Measurements from ENCODE around the gene VGLL1. TPM values are rescaled to one million over a fixed set of nuclear protein-coding genes. Genes with fewer than 3 reads are reported as not detected.

The VGLL1 gene
- total and polyA plus RNA-seq, 4 donors = not detected

- Histone ChIP-seq H3K9me3 (ENCODE audit: control insufficient read depth, low read length) (no peaks in the 10 kb centered on the region), H3K4me1 (ENCODE audit: control insufficient read depth in 1 of 2, insufficient read depth in 2 of 2, low read length in 2 of 2) (no peaks in the 10 kb centered on the region), H3K4me3 (ENCODE audit: low read length in 2 of 2) (no peak overlapping the region), H3K36me3 (ENCODE audit: control insufficient read depth in 1 of 2, insufficient read depth in 2 of 2, low read length in 1 of 2) (no peaks in the 10 kb centered on the region), H3K27me3 (ENCODE audit: control insufficient read depth in 1 of 2, insufficient read depth in 2 of 2, low read length in 1 of 2) (no peaks in the 10 kb centered on the region), H3K27ac (ENCODE audit: low read depth in 1 of 2, low read length in 2 of 2) (no peak overlapping the region)
- WGBS, 2 donors = 2 to 6% methylated on average over 6 of the region's 6 CpGs
- ATAC-seq (ENCODE audit: low FRiP score) (peak; percentile 85), DNase-seq (peak; percentile 58 to 78)
- intact Hi-C loops (cut with DNase I) = loop anchor here (5.0 kb wide), 2 partner anchors 550 to 555 kb away; no protein-coding TSS in a partner anchor
Measured at GRCh38 chrX:136577552-136577951, 45.5 kb downstream of the VGLL1 start.

- Histone ChIP-seq H3K4me1 (ENCODE audit: control insufficient read depth in 1 of 2, insufficient read depth in 2 of 2, low read length in 2 of 2) (no peaks in the 10 kb centered on the region), H3K36me3 (ENCODE audit: control insufficient read depth in 1 of 2, insufficient read depth in 2 of 2, low read length in 1 of 2) (no peaks in the 10 kb centered on the region), H3K27me3 (ENCODE audit: control insufficient read depth in 1 of 2, insufficient read depth in 2 of 2, low read length in 1 of 2) (no peaks in the 10 kb centered on the region), H3K4me3 (ENCODE audit: low read length in 2 of 2) (no peak overlapping the region), H3K27ac (ENCODE audit: low read depth in 1 of 2, low read length in 2 of 2) (no peak overlapping the region), H3K9me3 (ENCODE audit: control insufficient read depth, low read length) (no peaks in the 10 kb centered on the region)
- DNase-seq (no peak), ATAC-seq (ENCODE audit: low FRiP score) (no peak)
- intact Hi-C loops (cut with DNase I) = no loop called here
Measured at GRCh38 chrX:136580316-136580715, 48.3 kb downstream of the VGLL1 start.

- Histone ChIP-seq H3K4me3 (ENCODE audit: low read length in 2 of 2) (no peak overlapping the region), H3K9me3 (ENCODE audit: control insufficient read depth, low read length) (no peaks in the 10 kb centered on the region), H3K4me1 (ENCODE audit: control insufficient read depth in 1 of 2, insufficient read depth in 2 of 2, low read length in 2 of 2) (no peaks in the 10 kb centered on the region), H3K36me3 (ENCODE audit: control insufficient read depth in 1 of 2, insufficient read depth in 2 of 2, low read length in 1 of 2) (no peaks in the 10 kb centered on the region), H3K27me3 (ENCODE audit: control insufficient read depth in 1 of 2, insufficient read depth in 2 of 2, low read length in 1 of 2) (no peaks in the 10 kb centered on the region), H3K27ac (ENCODE audit: low read depth in 1 of 2, low read length in 2 of 2) (no peak overlapping the region)
- ATAC-seq (ENCODE audit: low FRiP score) (no peak), DNase-seq (no peak)
- intact Hi-C loops (cut with DNase I) = no loop called here
- 52 to 76% methylated on average over 3 of the region's 3 CpGs for WGBS, 2 donors
Measured at GRCh38 chrX:136582624-136583023, 50.6 kb downstream of the VGLL1 start.

GRCh38 chrX:136584545-136584944 is 52.5 kb downstream of the VGLL1 start:
- H3K9me3 ChIP-seq (ENCODE audit: control insufficient read depth, low read length) = no peaks in the 10 kb centered on the region
- no peak overlapping the region for H3K4me3 ChIP-seq (ENCODE audit: low read length in 2 of 2)
- no peaks in the 10 kb centered on the region for H3K4me1 ChIP-seq (ENCODE audit: control insufficient read depth in 1 of 2, insufficient read depth in 2 of 2, low read length in 2 of 2)
- no peaks in the 10 kb centered on the region for H3K27me3 ChIP-seq (ENCODE audit: control insufficient read depth in 1 of 2, insufficient read depth in 2 of 2, low read length in 1 of 2)
- H3K36me3 ChIP-seq (ENCODE audit: control insufficient read depth in 1 of 2, insufficient read depth in 2 of 2, low read length in 1 of 2) = no peaks in the 10 kb centered on the region
- intact Hi-C loops (cut with DNase I) = no loop called here
- 70 to 71% methylated on average over 4 of the region's 4 CpGs for WGBS, 2 donors
- DNase-seq (no peak), ATAC-seq (ENCODE audit: low FRiP score) (no peak)
- no peak overlapping the region for H3K27ac ChIP-seq (ENCODE audit: low read depth in 1 of 2, low read length in 2 of 2)

- Histone ChIP-seq H3K27me3 (ENCODE audit: control insufficient read depth in 1 of 2, insufficient read depth in 2 of 2, low read length in 1 of 2) (no peaks in the 10 kb centered on the region), H3K4me1 (ENCODE audit: control insufficient read depth in 1 of 2, insufficient read depth in 2 of 2, low read length in 2 of 2) (no peaks in the 10 kb centered on the region), H3K9me3 (ENCODE audit: control insufficient read depth, low read length) (no peaks in the 10 kb centered on the region), H3K36me3 (ENCODE audit: control insufficient read depth in 1 of 2, insufficient read depth in 2 of 2, low read length in 1 of 2) (no peaks in the 10 kb centered on the region), H3K27ac (ENCODE audit: low read depth in 1 of 2, low read length in 2 of 2) (no peak overlapping the region), H3K4me3 (ENCODE audit: low read length in 2 of 2) (no peak overlapping the region)
- DNase-seq (no peak), ATAC-seq (ENCODE audit: low FRiP score) (no peak)
- intact Hi-C loops (cut with DNase I) = loop anchor here in 1 of 2 donors (5.0 kb wide), 1 partner anchor 418 kb away; no protein-coding TSS in a partner anchor
- 51 to 67% methylated on average over 5 of the region's 5 CpGs for WGBS, 2 donors
Measured at GRCh38 chrX:136585262-136585661, 53.2 kb downstream of the VGLL1 start.

- H3K4me3 ChIP-seq (ENCODE audit: low read length in 2 of 2) = no peak overlapping the region
- no peaks in the 10 kb centered on the region for H3K36me3 ChIP-seq (ENCODE audit: control insufficient read depth in 1 of 2, insufficient read depth in 2 of 2, low read length in 1 of 2)
- no peaks in the 10 kb centered on the region for H3K9me3 ChIP-seq (ENCODE audit: control insufficient read depth, low read length)
- no peaks in the 10 kb centered on the region for H3K27me3 ChIP-seq (ENCODE audit: control insufficient read depth in 1 of 2, insufficient read depth in 2 of 2, low read length in 1 of 2)
- WGBS, 2 donors = 48 to 64% methylated on average over 3 of the region's 3 CpGs
- ATAC-seq (ENCODE audit: low FRiP score) (no peak), DNase-seq (no peak)
- H3K27ac ChIP-seq (ENCODE audit: low read depth in 1 of 2, low read length in 2 of 2) = no peak overlapping the region
- no peaks in the 10 kb centered on the region for H3K4me1 ChIP-seq (ENCODE audit: control insufficient read depth in 1 of 2, insufficient read depth in 2 of 2, low read length in 2 of 2)
- intact Hi-C loops (cut with DNase I) = loop anchor here in 1 of 2 donors (5.0 kb wide), 1 partner anchor 419 kb away; no protein-coding TSS in a partner anchor
Measured at GRCh38 chrX:136585960-136586359, 53.9 kb downstream of the VGLL1 start.

- intact Hi-C loops (cut with DNase I) = loop anchor here in 1 of 2 donors (5.0 kb wide), 1 partner anchor 419 kb away; no protein-coding TSS in a partner anchor
- H3K27me3 ChIP-seq (ENCODE audit: control insufficient read depth in 1 of 2, insufficient read depth in 2 of 2, low read length in 1 of 2) = no peaks in the 10 kb centered on the region
- no peak for DNase-seq
- no peak overlapping the region for H3K27ac ChIP-seq (ENCODE audit: low read depth in 1 of 2, low read length in 2 of 2)
- no peak for ATAC-seq (ENCODE audit: low FRiP score)
- H3K36me3 ChIP-seq (ENCODE audit: control insufficient read depth in 1 of 2, insufficient read depth in 2 of 2, low read length in 1 of 2) = no peaks in the 10 kb centered on the region
- 49 to 50% methylated on average over 3 of the region's 3 CpGs for WGBS, 2 donors
- no peaks in the 10 kb centered on the region for H3K4me1 ChIP-seq (ENCODE audit: control insufficient read depth in 1 of 2, insufficient read depth in 2 of 2, low read length in 2 of 2)
- H3K9me3 ChIP-seq (ENCODE audit: control insufficient read depth, low read length) = no peaks in the 10 kb centered on the region
- H3K4me3 ChIP-seq (ENCODE audit: low read length in 2 of 2) = no peak overlapping the region
Measured at GRCh38 chrX:136586386-136586785, 54.4 kb downstream of the VGLL1 start.

GRCh38 chrX:136587532-136587931 is 55.5 kb downstream of the VGLL1 start:
- Histone ChIP-seq H3K9me3 (ENCODE audit: control insufficient read depth, low read length) (no peaks in the 10 kb centered on the region), H3K27ac (ENCODE audit: low read depth in 1 of 2, low read length in 2 of 2) (no peak overlapping the region), H3K27me3 (ENCODE audit: control insufficient read depth in 1 of 2, insufficient read depth in 2 of 2, low read length in 1 of 2) (no peaks in the 10 kb centered on the region), H3K4me3 (ENCODE audit: low read length in 2 of 2) (no peak overlapping the region), H3K4me1 (ENCODE audit: control insufficient read depth in 1 of 2, insufficient read depth in 2 of 2, low read length in 2 of 2) (no peaks in the 10 kb centered on the region), H3K36me3 (ENCODE audit: control insufficient read depth in 1 of 2, insufficient read depth in 2 of 2, low read length in 1 of 2) (no peaks in the 10 kb centered on the region)
- DNase-seq = no peak
- ATAC-seq (ENCODE audit: low FRiP score) = no peak
- intact Hi-C loops (cut with DNase I) = loop anchor here in 1 of 2 donors (5.0 kb wide), 1 partner anchor 420 kb away; no protein-coding TSS in a partner anchor
- WGBS, 2 donors = 56 to 76% methylated on average over 3 of the region's 3 CpGs

- no peaks in the 10 kb centered on the region for H3K36me3 ChIP-seq (ENCODE audit: control insufficient read depth in 1 of 2, insufficient read depth in 2 of 2, low read length in 1 of 2)
- intact Hi-C loops (cut with DNase I) = loop anchor here in 1 of 2 donors (5.0 kb wide), 1 partner anchor 421 kb away; no protein-coding TSS in a partner anchor
- DNase-seq = no peak
- ATAC-seq (ENCODE audit: low FRiP score) = no peak
- H3K27me3 ChIP-seq (ENCODE audit: control insufficient read depth in 1 of 2, insufficient read depth in 2 of 2, low read length in 1 of 2) = no peaks in the 10 kb centered on the region
- no peak overlapping the region for H3K27ac ChIP-seq (ENCODE audit: low read depth in 1 of 2, low read length in 2 of 2)
- no peaks in the 10 kb centered on the region for H3K9me3 ChIP-seq (ENCODE audit: control insufficient read depth, low read length)
- WGBS, 2 donors = 36 to 64% methylated on average over 1 of the region's 1 CpG
- no peaks in the 10 kb centered on the region for H3K4me1 ChIP-seq (ENCODE audit: control insufficient read depth in 1 of 2, insufficient read depth in 2 of 2, low read length in 2 of 2)
- no peak overlapping the region for H3K4me3 ChIP-seq (ENCODE audit: low read length in 2 of 2)
Measured at GRCh38 chrX:136588036-136588435, 56.0 kb downstream of the VGLL1 start.
